HepG2 (cell line): ENCODE results near the gene CELF5. TPM values are rescaled to one million over a fixed set of nuclear protein-coding genes. Genes with fewer than 3 reads are reported as not detected.

ENCODE experiments used
- EEA1 ChIP-seq: sonication (generic); formaldehyde crosslinking; IDR thresholded peaks from 2 replicates; pipeline ENCODE4 v1.5.1; 2020; ENCODE audit warnings: mild to moderate bottlenecking, missing genetic modification reagents, borderline replicate concordance
- HES4 ChIP-seq: sonication (generic); formaldehyde crosslinking; IDR thresholded peaks from 2 replicates; pipeline ENCODE4 v1.9.0; 2021; ENCODE audit warnings: mild to moderate bottlenecking, missing genetic modification reagents, borderline replicate concordance
- KDM2A ChIP-seq: sonication (generic); formaldehyde crosslinking; IDR thresholded peaks from 2 replicates; pipeline ENCODE4 v1.4.0; 2020; ENCODE audit warnings: low read depth, missing genetic modification reagents, borderline replicate concordance
- MTERF4 ChIP-seq: sonication (generic); formaldehyde crosslinking; IDR thresholded peaks from 2 replicates; pipeline ENCODE4 v1.8.0; 2023; ENCODE audit warnings: mild to moderate bottlenecking, missing genetic modification reagents
- PAF1 ChIP-seq: IDR thresholded peaks from 2 replicates; pipeline ENCODE4 v1.6.1; 2016; ENCODE audit warnings: missing genetic modification reagents, missing compliant biosample characterization
- TFDP1 ChIP-seq: IDR thresholded peaks from 2 replicates; pipeline ENCODE4 v1.6.1; 2016; ENCODE audit warnings: missing compliant biosample characterization, missing genetic modification reagents, borderline replicate concordance
- ZFP36L1 ChIP-seq: sonication (generic); formaldehyde crosslinking; IDR thresholded peaks from 2 replicates; pipeline ENCODE4 v1.8.0; 2022; ENCODE audit warnings: mild to moderate bottlenecking, missing genetic modification reagents, moderate library complexity
- ZMYM3 ChIP-seq: sonication (generic); formaldehyde crosslinking; IDR thresholded peaks from 2 replicates; pipeline ENCODE4 v1.5.1; 2020; ENCODE audit warnings: mild to moderate bottlenecking, missing genetic modification reagents
- ZNF136 ChIP-seq: sonication (generic); formaldehyde crosslinking; IDR thresholded peaks from 2 replicates; pipeline ENCODE4 v1.8.1; 2022; ENCODE audit warnings: low read depth, mild to moderate bottlenecking, moderate library complexity, missing genetic modification reagents
- ZNF235 ChIP-seq: sonication (generic); formaldehyde crosslinking; IDR thresholded peaks from 2 replicates; pipeline ENCODE4 v1.8.1; 2023; ENCODE audit warnings: mild to moderate bottlenecking, missing genetic modification reagents, borderline replicate concordance
- ZNF280B ChIP-seq: sonication (generic); formaldehyde crosslinking; IDR thresholded peaks from 2 replicates; pipeline ENCODE4 v1.5.0; 2020; ENCODE audit warnings: missing genetic modification reagents, mild to moderate bottlenecking, borderline replicate concordance
- ZNF530 ChIP-seq: sonication (generic); formaldehyde crosslinking; IDR thresholded peaks from 2 replicates; pipeline ENCODE4 v1.5.0; 2020; ENCODE audit warnings: low read depth, mild to moderate bottlenecking, missing genetic modification reagents
- ZNF619 ChIP-seq: sonication (generic); formaldehyde crosslinking; IDR thresholded peaks from 2 replicates; pipeline ENCODE4 v1.4.0; 2020; ENCODE audit warnings: mild to moderate bottlenecking, missing genetic modification reagents
- ZNF674 ChIP-seq: sonication (generic); formaldehyde crosslinking; IDR thresholded peaks from 2 replicates; pipeline ENCODE4 v1.5.0; 2020; ENCODE audit warnings: low read depth, mild to moderate bottlenecking, missing genetic modification reagents
- ZNF709 ChIP-seq: sonication (generic); formaldehyde crosslinking; IDR thresholded peaks from 2 replicates; pipeline ENCODE4 v1.5.0; 2020; ENCODE audit warnings: mild to moderate bottlenecking, missing genetic modification reagents
- ZNF747 ChIP-seq: sonication (generic); formaldehyde crosslinking; IDR thresholded peaks from 2 replicates; pipeline ENCODE4 v1.8.1; 2023; ENCODE audit warnings: missing genetic modification reagents, mild to moderate bottlenecking, borderline replicate concordance
- ZNF792 ChIP-seq: IDR thresholded peaks from 2 replicates; pipeline ENCODE4 v1.6.1; 2016
- ZSCAN25 ChIP-seq: sonication (generic); formaldehyde crosslinking; IDR thresholded peaks from 2 replicates; pipeline ENCODE4 v1.8.0; 2022; ENCODE audit warnings: mild to moderate bottlenecking, missing genetic modification reagents
- polyA plus RNA-seq, 8 experiments: library from polyadenylated mRNA; depleted of rRNA in 3 of 8; stranded (reverse) in 7 of 8; unstranded in 1 of 8; fragments of >200 nt; fragmentation: Illumina TruSeq in 4 of 8; extraction: Trizol in 4 of 8; gene quantifications; 2 replicates each; pipeline versions ENCODE4 v1.2.1 to v1.2.3, GENCODE V29; 2011 to 2016; ENCODE audit warnings: low read depth in 4 of 8, missing spikeins in 1 of 8, mixed read lengths in 1 of 8; ENCODE audit not compliant: insufficient read depth in 1 of 8
- total RNA-seq, 5 experiments: library from RNA; depleted of rRNA; stranded (reverse); fragments of >200 nt; fragmentation: Illumina TruSeq; extraction: Trizol; gene quantifications; 2 replicates each; pipeline ENCODE4 v1.2.3, GENCODE V29; 2016; ENCODE audit warnings: low read depth in 1 of 5
- TF ChIP-seq, protein P1 (sequence below): sonication (generic); formaldehyde crosslinking; IDR thresholded peaks from 2 replicates; pipeline ENCODE4 v1.5.0; 2020; ENCODE audit warnings: mild to moderate bottlenecking, missing genetic modification reagents

Gene CELF5
- total and polyA plus RNA-seq, 2 of the 13 experiments (the other 11 are each of a cell fraction or from before 2014, with no cell fraction given) = 0.31 to 0.84 TPM

DNA sequence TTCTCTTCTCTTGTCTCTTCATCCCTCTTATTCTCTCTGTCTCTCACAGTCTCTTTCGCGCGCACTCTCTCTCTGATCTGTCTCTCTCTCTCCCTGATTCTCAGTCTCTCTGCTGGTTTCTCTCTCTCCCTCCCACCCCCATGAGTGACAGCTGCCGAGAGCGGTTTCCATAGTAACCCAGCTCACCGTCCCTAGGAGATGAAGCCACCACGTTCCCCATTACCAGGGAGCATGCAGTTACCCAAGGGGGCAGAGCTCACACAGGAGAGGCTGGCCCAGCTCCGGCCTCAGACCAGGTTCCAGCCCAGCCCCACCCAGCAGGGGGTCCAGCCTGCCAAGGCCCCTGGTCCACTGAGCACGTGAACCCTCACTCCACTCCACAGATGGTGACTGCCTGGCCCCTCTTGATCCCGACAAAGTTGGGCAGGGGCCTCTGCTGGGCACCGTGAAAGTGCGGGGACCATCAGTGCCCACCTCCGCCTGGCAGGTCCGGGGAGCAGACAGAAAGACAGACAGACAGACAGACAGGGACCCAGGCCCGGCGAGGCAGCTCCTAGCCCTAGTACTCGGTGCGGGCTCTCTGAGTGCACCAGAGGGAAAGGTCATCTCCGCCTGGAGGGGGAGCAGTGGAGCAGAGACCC lies 50.6 kb downstream of the CELF5 start (continued):
- TF ChIP-seq, protein P1, sequence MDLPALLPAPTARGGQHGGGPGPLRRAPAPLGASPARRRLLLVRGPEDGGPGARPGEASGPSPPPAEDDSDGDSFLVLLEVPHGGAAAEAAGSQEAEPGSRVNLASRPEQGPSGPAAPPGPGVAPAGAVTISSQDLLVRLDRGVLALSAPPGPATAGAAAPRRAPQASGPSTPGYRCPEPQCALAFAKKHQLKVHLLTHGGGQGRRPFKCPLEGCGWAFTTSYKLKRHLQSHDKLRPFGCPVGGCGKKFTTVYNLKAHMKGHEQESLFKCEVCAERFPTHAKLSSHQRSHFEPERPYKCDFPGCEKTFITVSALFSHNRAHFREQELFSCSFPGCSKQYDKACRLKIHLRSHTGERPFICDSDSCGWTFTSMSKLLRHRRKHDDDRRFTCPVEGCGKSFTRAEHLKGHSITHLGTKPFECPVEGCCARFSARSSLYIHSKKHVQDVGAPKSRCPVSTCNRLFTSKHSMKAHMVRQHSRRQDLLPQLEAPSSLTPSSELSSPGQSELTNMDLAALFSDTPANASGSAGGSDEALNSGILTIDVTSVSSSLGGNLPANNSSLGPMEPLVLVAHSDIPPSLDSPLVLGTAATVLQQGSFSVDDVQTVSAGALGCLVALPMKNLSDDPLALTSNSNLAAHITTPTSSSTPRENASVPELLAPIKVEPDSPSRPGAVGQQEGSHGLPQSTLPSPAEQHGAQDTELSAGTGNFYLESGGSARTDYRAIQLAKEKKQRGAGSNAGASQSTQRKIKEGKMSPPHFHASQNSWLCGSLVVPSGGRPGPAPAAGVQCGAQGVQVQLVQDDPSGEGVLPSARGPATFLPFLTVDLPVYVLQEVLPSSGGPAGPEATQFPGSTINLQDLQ = no peak
- TF ChIP-seq ZNF280B (CRISPR knock-in tag) (no peak), ZFP36L1 (CRISPR knock-in tag) (no peak), ZNF792 (CRISPR knock-in tag) (no peak), KDM2A (CRISPR knock-in tag) (no peak), ZNF619 (CRISPR knock-in tag) (no peak), ZNF709 (CRISPR knock-in tag) (0 out of 2 replicates have a peak, but pooled peaks have one; percentile 36), ZSCAN25 (CRISPR knock-in tag) (no peak), EEA1 (no peak), PAF1 (CRISPR knock-in tag) (no peak), ZNF674 (no peak), ZNF530 (no peak), ZMYM3 (no peak), ZNF235 (no peak), ZNF747 (CRISPR knock-in tag) (0 out of 2 replicates have a peak, but pooled peaks have one; percentile 33), TFDP1 (CRISPR knock-in tag) (no peak), MTERF4 (no peak), HES4 (CRISPR knock-in tag) (no peak), ZNF136 (CRISPR knock-in tag) (no peak)
